ENCODE data around the gene EPN3. TPM values are rescaled to one million over a fixed set of nuclear protein-coding genes. Genes with fewer than 3 reads are reported as not detected.

Gene EPN3
- total and polyA plus RNA-seq, 5 experiments from 2014 or later, result not detected

Other genes with a start within 250 kb of the EPN3 start
- 10 to 100 TPM; 34.3 to 42.5 TPM for gene XYLT2, start 186.6 kb upstream of the EPN3 start, total RNA-seq
- 10 to 100 TPM in 1 of 3 donors, 1 to 10 TPM in 2; 6.9 to 16.8 (median 7.4) TPM for gene XYLT2, start 186.6 kb upstream of the EPN3 start, polyA plus RNA-seq
- gene MRPL27, start 159.6 kb upstream of the EPN3 start, total RNA-seq, result 10 to 100 TPM; 28.0 to 30.0 TPM
- 10 to 100 TPM; 28.7 to 60.6 (median 45.7) TPM for gene MRPL27, start 159.6 kb upstream of the EPN3 start, polyA plus RNA-seq
- 1 to 10 TPM; 1.9 to 2.7 TPM for gene EME1, start 159.5 kb upstream of the EPN3 start, total RNA-seq
- gene EME1, start 159.5 kb upstream of the EPN3 start, polyA plus RNA-seq, result under 1 TPM in 1 of 3 donors, not detected in 2; 0.38 TPM
- 10 to 100 TPM; 25.7 to 27.7 TPM for gene LRRC59, start 135.2 kb upstream of the EPN3 start, total RNA-seq
- 10 to 100 TPM; 12.8 to 14.1 (median 13.8) TPM for gene LRRC59, start 135.2 kb upstream of the EPN3 start, polyA plus RNA-seq
- gene ACSF2, start 106.5 kb upstream of the EPN3 start, total RNA-seq, result 10 to 100 TPM; 22.4 to 25.9 TPM
- 1 to 10 TPM; 1.2 to 2.3 (median 2.1) TPM for gene ACSF2, start 106.5 kb upstream of the EPN3 start, polyA plus RNA-seq
- not detected for gene CHAD, start 63.9 kb upstream of the EPN3 start, total RNA-seq
- gene CHAD, start 63.9 kb upstream of the EPN3 start, polyA plus RNA-seq, result not detected
- 10 to 100 TPM; 88.2 to 90.6 TPM for gene RSAD1, start 53.9 kb upstream of the EPN3 start, total RNA-seq
- 10 to 100 TPM; 61.3 to 78.8 (median 64.2) TPM for gene RSAD1, start 53.9 kb upstream of the EPN3 start, polyA plus RNA-seq
- 1 to 10 TPM; 1.3 to 2.6 TPM for gene MYCBPAP, start 24.3 kb upstream of the EPN3 start, total RNA-seq
- gene MYCBPAP, start 24.3 kb upstream of the EPN3 start, polyA plus RNA-seq, result 1 to 10 TPM in 1 of 3 donors, under 1 TPM in 1, not detected in 1; 0.80 to 1.3 TPM
- 10 to 100 TPM; 33.2 to 39.8 TPM for gene SPATA20, start 14.4 kb downstream of the EPN3 start, total RNA-seq
- gene SPATA20, start 14.4 kb downstream of the EPN3 start, polyA plus RNA-seq, result 1 to 10 TPM; 6.9 to 8.9 (median 7.5) TPM
- gene CACNA1G, start 28.0 kb downstream of the EPN3 start, total RNA-seq, result under 1 TPM in 1 of 2 experiments, not detected in 1; 0.05 TPM
- not detected for gene CACNA1G, start 28.0 kb downstream of the EPN3 start, polyA plus RNA-seq
- gene ABCC3, start 102.1 kb downstream of the EPN3 start, total RNA-seq, result under 1 TPM in 1 of 2 experiments, not detected in 1; 0.10 TPM
- not detected for gene ABCC3, start 102.1 kb downstream of the EPN3 start, polyA plus RNA-seq
- 10 to 100 TPM; 35.5 to 39.5 TPM for gene ANKRD40, start 175.2 kb downstream of the EPN3 start, total RNA-seq
- gene ANKRD40, start 175.2 kb downstream of the EPN3 start, polyA plus RNA-seq, result 1 to 10 TPM; 2.8 to 5.2 (median 4.3) TPM
- gene LUC7L3, start 186.9 kb downstream of the EPN3 start, total RNA-seq, result 100 to 1,000 TPM; 311 to 345 TPM
- 10 to 100 TPM; 41.6 to 58.4 (median 46.0) TPM for gene LUC7L3, start 186.9 kb downstream of the EPN3 start, polyA plus RNA-seq
- gene ANKRD40CL, start 234.8 kb downstream of the EPN3 start, total RNA-seq, result not detected
- gene ANKRD40CL, start 234.8 kb downstream of the EPN3 start, polyA plus RNA-seq, result not detected